ENCODE data around the gene MSTO1. TPM values are rescaled to one million over a fixed set of nuclear protein-coding genes. Genes with fewer than 3 reads are reported as not detected.

MSTO1 gene
- total RNA-seq, 3 donors from 2014 or later: 9.6 to 44.2 (median 35.4) TPM

GRCh38 chr1:155643230-155643629 is 33.2 kb downstream of the MSTO1 start:
- no peak for TF ChIP-seq POLR2AphosphoS5 (IDR thresholded peaks at IDR 0.05)
- no peak for TF ChIP-seq CTCF (IDR thresholded peaks at IDR 0.05)
- no peak for TF ChIP-seq POLR2A (IDR thresholded peaks at IDR 0.05)
- no peak for DNase-seq (ENCODE audit: low spot score in 2 of 2)
- no peak overlapping the region for H3K27ac ChIP-seq
- no peaks in the 10 kb centered on the region for H3K4me1 ChIP-seq
- H3K27me3 ChIP-seq: no peaks in the 10 kb centered on the region
- no peaks in the 10 kb centered on the region for H3K36me3 ChIP-seq
- H3K9me3 ChIP-seq: peaks cover 0 to 6% of the 10 kb centered on the region in 2 donors
- intact Hi-C loops (cut with DNase I; ENCODE audit: low total_unique reads): no loop called here
- no peak overlapping the region for H3K4me3 ChIP-seq

GRCh38 chr1:155645034-155645598 is 35.1 kb downstream of the MSTO1 start:
- Histone ChIP-seq H3K4me1 (no peaks in the 10 kb centered on the region), H3K27ac (peak overlapping the region; percentile 73 to 87), H3K36me3 (no peaks in the 10 kb centered on the region), H3K4me3 (peak overlapping the region in 1 of 3 donors; percentile 22), H3K27me3 (no peaks in the 10 kb centered on the region), H3K9me3 (peaks cover 0 to 6% of the 10 kb centered on the region in 2 donors)
- intact Hi-C loops (cut with DNase I; ENCODE audit: low total_unique reads): no loop called here
- DNase-seq (ENCODE audit: low spot score in 2 of 2): peak in 1 of 2 donors; percentile 25
- TF ChIP-seq CTCF (IDR thresholded peaks at IDR 0.05) (no peak), POLR2AphosphoS5 (IDR thresholded peaks at IDR 0.05) (no peak), POLR2A (IDR thresholded peaks at IDR 0.05) (no peak)

- H3K27me3 ChIP-seq: no peaks in the 10 kb centered on the region
- H3K4me1 ChIP-seq: no peaks in the 10 kb centered on the region
- peaks cover 0 to 6% of the 10 kb centered on the region in 2 donors for H3K9me3 ChIP-seq
- intact Hi-C loops (cut with DNase I; ENCODE audit: low total_unique reads): no loop called here
- peak overlapping the region in 1 of 3 donors; percentile 22 for H3K4me3 ChIP-seq
- TF ChIP-seq POLR2AphosphoS5 (IDR thresholded peaks at IDR 0.05): no peak
- no peak for TF ChIP-seq POLR2A (IDR thresholded peaks at IDR 0.05)
- TF ChIP-seq CTCF (IDR thresholded peaks at IDR 0.05): no peak
- H3K36me3 ChIP-seq: no peaks in the 10 kb centered on the region
- peak in 1 of 2 donors; percentile 35 for DNase-seq (ENCODE audit: low spot score in 2 of 2)
- H3K27ac ChIP-seq: peak overlapping the region; percentile 73 to 87
Measured at GRCh38 chr1:155645648-155646047, 35.6 kb downstream of the MSTO1 start.

- no peaks in the 10 kb centered on the region for H3K4me1 ChIP-seq
- peaks cover 0 to 6% of the 10 kb centered on the region in 2 donors for H3K9me3 ChIP-seq
- no peaks in the 10 kb centered on the region for H3K27me3 ChIP-seq
- intact Hi-C loops (cut with DNase I; ENCODE audit: low total_unique reads): no loop called here
- peak in 1 of 2 donors; percentile 92 for DNase-seq (ENCODE audit: low spot score in 2 of 2)
- TF ChIP-seq POLR2A (IDR thresholded peaks at IDR 0.05) (no peak), POLR2AphosphoS5 (IDR thresholded peaks at IDR 0.05) (peak in 2 of 3 donors; percentile 22 to 49)
- no peaks in the 10 kb centered on the region for H3K36me3 ChIP-seq
- peak overlapping the region in 1 of 3 donors; percentile 22 for H3K4me3 ChIP-seq
- H3K27ac ChIP-seq: peak overlapping the region; percentile 73 to 87
Measured at GRCh38 chr1:155646307-155646706, 36.3 kb downstream of the MSTO1 start.

- Histone ChIP-seq H3K27ac (peak overlapping the region; percentile 84), H3K4me1 (peaks cover 0 to 9% of the 10 kb centered on the region in 2 donors), H3K36me3 (no peaks in the 10 kb centered on the region), H3K9me3 (no peaks in the 10 kb centered on the region), H3K27me3 (no peaks in the 10 kb centered on the region), H3K4me3 (peak overlapping the region; percentile 22 to 39 (median 27))
- intact Hi-C loops (cut with DNase I; ENCODE audit: low total_unique reads): no loop called here
- TF ChIP-seq POLR2A (IDR thresholded peaks at IDR 0.05): no peak
- TF ChIP-seq POLR2AphosphoS5 (IDR thresholded peaks at IDR 0.05): no peak
- TF ChIP-seq CTCF (IDR thresholded peaks at IDR 0.05): peak in 2 of 3 donors; percentile 41 to 63
- peak in 1 of 2 donors; percentile 31 for DNase-seq (ENCODE audit: low spot score in 2 of 2)
Measured at GRCh38 chr1:155648207-155649147, 38.5 kb downstream of the MSTO1 start.
